H7 (cell line): ENCODE results near the gene MRGPRE. TPM values are rescaled to one million over a fixed set of nuclear protein-coding genes. Genes with fewer than 3 reads are reported as not detected.
"Not testable (repeated sequence)": the region's sequence is repeated elsewhere in the genome, so short reads cannot be mapped to it uniquely, and the experiment has no call there.

Experiments used
- DNase-seq: peaks from one replicate; pipeline ENCODE4 v3.0.0; 2012
- H3K27me3 ChIP-seq: 2 replicates; pipeline ENCODE4 v1.6.0; 2011; ENCODE audit warnings: mild to moderate bottlenecking, low read length; ENCODE audit not compliant: control insufficient read depth, insufficient read depth
- H3K36me3 ChIP-seq: replicated peaks from 2 replicates; pipeline ENCODE4 v1.5.1; 2011; ENCODE audit warnings: low read length; ENCODE audit not compliant: control insufficient read depth, insufficient read depth
- H3K4me3 ChIP-seq: 2 replicates; pipeline ENCODE4 v1.5.1; 2011; ENCODE audit warnings: low read depth, mild to moderate bottlenecking, control low read depth, low read length, moderate library complexity; ENCODE audit not compliant: insufficient read depth
- total RNA-seq: library from RNA; depleted of rRNA; stranded (reverse); fragments of >200 nt; shearing (Covaris generic); gene quantifications from 2 replicates; pipeline ENCODE4 v1.2.3, GENCODE V29; 2014; rRNA removed

Gene MRGPRE
- total RNA-seq, result not detected in 2 replicates

- Histone ChIP-seq H3K36me3 (no peaks in the 10 kb centered on the region), H3K27me3 (no peaks in the 10 kb centered on the region), H3K4me3 (no peak within 1 kb of the TSS)
- peak; percentile 72 for DNase-seq
Observed at GRCh38 chr11:3231851-3232744, at the start of gene MRGPRE. TSS of gene MRGPRE (minus strand) at chr11:3232417. CDS start at chr11:3228799, 3,618 bp downstream.

- not testable (repeated sequence) for DNase-seq, H3K36me3 ChIP-seq, H3K4me3 ChIP-seq, H3K27me3 ChIP-seq
Observed at GRCh38 chr11:3281146-3281545, 48.9 kb upstream of the MRGPRE start.

- not testable (repeated sequence) for H3K36me3 ChIP-seq, DNase-seq, H3K27me3 ChIP-seq, H3K4me3 ChIP-seq
Observed at GRCh38 chr11:3280662-3281061, 48.4 kb upstream of the MRGPRE start.

GRCh38 chr11:3278922-3279321, 46.7 kb upstream of the MRGPRE start:
- H3K4me3 ChIP-seq, H3K36me3 ChIP-seq, H3K27me3 ChIP-seq, DNase-seq: not testable (repeated sequence)

GRCh38 chr11:3273629-3274028, 41.4 kb upstream of the MRGPRE start:
- DNase-seq, H3K36me3 ChIP-seq, H3K4me3 ChIP-seq, H3K27me3 ChIP-seq: not testable (repeated sequence)

- H3K4me3 ChIP-seq, DNase-seq, H3K27me3 ChIP-seq, H3K36me3 ChIP-seq: not testable (repeated sequence)
Observed at GRCh38 chr11:3262548-3262947, 30.3 kb upstream of the MRGPRE start.

GRCh38 chr11:3261831-3262230, 29.6 kb upstream of the MRGPRE start:
- H3K27me3 ChIP-seq, DNase-seq, H3K36me3 ChIP-seq, H3K4me3 ChIP-seq: not testable (repeated sequence)

- not testable (repeated sequence) for H3K36me3 ChIP-seq
Observed at GRCh38 chr11:3257509-3257908, 25.3 kb upstream of the MRGPRE start.

GRCh38 chr11:3255241-3255640, 23.0 kb upstream of the MRGPRE start:
- DNase-seq, H3K4me3 ChIP-seq, H3K27me3 ChIP-seq, H3K36me3 ChIP-seq: not testable (repeated sequence)

More at GRCh38 chr11:3257509-3257908, 25.3 kb upstream of the MRGPRE start:
- not testable (repeated sequence) for H3K4me3 ChIP-seq, DNase-seq, H3K27me3 ChIP-seq

GRCh38 chr11:3254773-3255172, 22.6 kb upstream of the MRGPRE start:
- DNase-seq, H3K36me3 ChIP-seq, H3K4me3 ChIP-seq, H3K27me3 ChIP-seq: not testable (repeated sequence)

- Histone ChIP-seq H3K4me3 (no peak overlapping the region), H3K27me3 (no peaks in the 10 kb centered on the region), H3K36me3 (no peaks in the 10 kb centered on the region)
- no peak for DNase-seq
Observed at GRCh38 chr11:3245071-3245470, 12.9 kb upstream of the MRGPRE start.

- H3K36me3 ChIP-seq, result no peaks in the 10 kb centered on the region
- DNase-seq, result no peak
- no peak overlapping the region for H3K4me3 ChIP-seq
- H3K27me3 ChIP-seq, result no peaks in the 10 kb centered on the region
Observed at GRCh38 chr11:3243880-3244279, 11.7 kb upstream of the MRGPRE start.

GRCh38 chr11:3237119-3237518, 4.9 kb upstream of the MRGPRE start:
- H3K36me3 ChIP-seq, result no peaks in the 10 kb centered on the region
- H3K4me3 ChIP-seq, result no peak overlapping the region
- no peak for DNase-seq
- no peaks in the 10 kb centered on the region for H3K27me3 ChIP-seq

GRCh38 chr11:3234846-3235245, 2.6 kb upstream of the MRGPRE start:
- H3K27me3 ChIP-seq, result no peaks in the 10 kb centered on the region
- no peak overlapping the region for H3K4me3 ChIP-seq
- DNase-seq, result no peak
- H3K36me3 ChIP-seq, result no peaks in the 10 kb centered on the region

- DNase-seq, result peak; percentile 22
- Histone ChIP-seq H3K27me3 (no peaks in the 10 kb centered on the region), H3K4me3 (no peak overlapping the region), H3K36me3 (no peaks in the 10 kb centered on the region)
Observed at GRCh38 chr11:3232956-3233355, 739 bp upstream of the MRGPRE start.
